Tibial nerve (tissue), 4 donors: ENCODE results near the gene CCDC70. TPM values are rescaled to one million over a fixed set of nuclear protein-coding genes. Genes with fewer than 3 reads are reported as not detected.
A peak's percentile ranks its signal among the peaks of the same experiment; 100 is the strongest.

ENCODE experiments used
- DNase-seq, 2 donors: peaks; one replicate each; pipeline ENCODE4 v3.0.0-alpha.2; 2019; ENCODE audit warnings: low spot score in 2 of 2
- H3K27ac ChIP-seq, 4 donors: fragments of 200-600 bp; sonication (generic) in 3 of 4; one replicate each; pipeline ENCODE4 v1.5.1; 2017 to 2019; ENCODE audit warnings: mild to moderate bottlenecking in 1 of 4
- H3K27me3 ChIP-seq, 2 donors: fragments of 200-600 bp; sonication (generic) in 1 of 2; one replicate each; pipeline versions ENCODE4 v1.5.1 to v1.6.0; 2017 to 2019
- H3K36me3 ChIP-seq, 3 donors: fragments of 200-600 bp; sonication (generic); one replicate each; pipeline ENCODE4 v1.5.1; 2018 to 2019
- H3K4me1 ChIP-seq, 4 donors: fragments of 200-600 bp; sonication (generic) in 3 of 4; one replicate each; pipeline ENCODE4 v1.5.1; 2017 to 2019
- H3K4me3 ChIP-seq, 4 donors: fragments of 200-600 bp; sonication (generic) in 3 of 4; one replicate each; pipeline ENCODE4 v1.5.1; 2017 to 2019; ENCODE audit warnings: mild to moderate bottlenecking in 1 of 4, moderate library complexity in 1 of 4
- H3K9me3 ChIP-seq, 4 donors: fragments of 200-600 bp; sonication (generic) in 3 of 4; one replicate each; pipeline ENCODE4 v1.5.1; 2017 to 2019
- CTCF ChIP-seq, 5 experiments: fragments of 200-600 bp in 3 of 5; fragments of 450-650 bp in 2 of 5; sonication (generic) in 3 of 5; IDR thresholded peaks; one replicate each; pipeline ENCODE4 v1.5.1; 2016 to 2019; ENCODE audit warnings: antibody characterized with exemption in 5 of 5, mild to moderate bottlenecking in 3 of 5, moderate library complexity in 2 of 5
- EP300 ChIP-seq, 2 donors: sonication (generic); formaldehyde crosslinking; IDR thresholded peaks; one replicate each; pipeline ENCODE4 v1.6.1; 2017; ENCODE audit warnings: antibody characterized with exemption in 2 of 2, mild to moderate bottlenecking in 1 of 2
- POLR2A ChIP-seq, 2 donors: fragments of 450-650 bp; IDR thresholded peaks; one replicate each; pipeline ENCODE4 v1.6.1; 2017; ENCODE audit warnings: antibody characterized with exemption in 2 of 2, mild to moderate bottlenecking in 2 of 2, moderate library complexity in 2 of 2
- WGBS, 2 donors: methylation state at CpG; one replicate each; pipeline ENCODE4 v1.1.5; 2018; 5-methylcytosine and 5-hydroxymethylcytosine counted together
- total RNA-seq, 4 donors: library from RNA; depleted of rRNA; stranded (reverse); fragments of >200 nt; gene quantifications; one replicate each; pipeline ENCODE4 v1.1.0, GENCODE V29; 2016

Gene CCDC70
- total RNA-seq: not detected

- WGBS, 2 donors: 90 to 93% methylated on average over 5 of the region's 5 CpGs
- DNase-seq: no peak
Measured at GRCh38 chr13:51861723-51862300, at the start of gene CCDC70. Gene CCDC70 (plus strand): TSS chr13:51861969. CDS start chr13:51865412, 3,443 bp downstream.

GRCh38 chr13:51814071-51814470 is 47.7 kb upstream of the CCDC70 start:
- Histone ChIP-seq H3K4me1 (peaks cover 0 to 15% (median 3%) of the 10 kb centered on the region in 4 donors), H3K27me3 (no peaks in the 10 kb centered on the region), H3K27ac (no peak overlapping the region), H3K9me3 (no peaks in the 10 kb centered on the region), H3K4me3 (no peak overlapping the region), H3K36me3 (no peaks in the 10 kb centered on the region)
- TF ChIP-seq CTCF (IDR thresholded peaks at IDR 0.05) (no peak), EP300 (IDR thresholded peaks at IDR 0.05) (no peak), POLR2A (IDR thresholded peaks at IDR 0.05) (no peak)
- no peak for DNase-seq
- WGBS, 2 donors: 94 to 100% methylated on average over 2 of the region's 2 CpGs

More at GRCh38 chr13:51861723-51862300, at the start of gene CCDC70:
- no peaks in the 10 kb centered on the region for H3K36me3 ChIP-seq
- no peak within 1 kb of the TSS for H3K4me3 ChIP-seq
- no peak for TF ChIP-seq CTCF (IDR thresholded peaks at IDR 0.05)
- TF ChIP-seq EP300 (IDR thresholded peaks at IDR 0.05): no peak
- TF ChIP-seq POLR2A (IDR thresholded peaks at IDR 0.05): no peak
- no peaks in the 10 kb centered on the region for H3K27me3 ChIP-seq
- H3K9me3 ChIP-seq: no peaks in the 10 kb centered on the region
- H3K27ac ChIP-seq: no peak within 1 kb of the TSS
- H3K4me1 ChIP-seq: no peaks in the 10 kb centered on the region

GRCh38 chr13:51814825-51815650 is 46.7 kb upstream of the CCDC70 start:
- TF ChIP-seq CTCF (IDR thresholded peaks at IDR 0.05) (peak; percentile 76 to 87 (median 82)), EP300 (IDR thresholded peaks at IDR 0.05) (no peak)
- DNase-seq: peak; percentile 37 to 74
- Histone ChIP-seq H3K27ac (no peak overlapping the region), H3K4me3 (peak overlapping the region in 3 of 4 donors; percentile 17 to 31 (median 28)), H3K4me1 (peaks cover 0 to 20% (median 3%) of the 10 kb centered on the region in 4 donors), H3K27me3 (no peaks in the 10 kb centered on the region), H3K36me3 (no peaks in the 10 kb centered on the region), H3K9me3 (no peaks in the 10 kb centered on the region)
- WGBS, 2 donors: 24 to 32% methylated on average over 13 of the region's 13 CpGs

- no peak for TF ChIP-seq POLR2A (IDR thresholded peaks at IDR 0.05)
- no peak for TF ChIP-seq CTCF (IDR thresholded peaks at IDR 0.05)
- TF ChIP-seq EP300 (IDR thresholded peaks at IDR 0.05): no peak
- no peak overlapping the region for H3K4me3 ChIP-seq
- no peak for DNase-seq
- peaks cover 0 to 20% (median 3%) of the 10 kb centered on the region in 4 donors for H3K4me1 ChIP-seq
- no peak overlapping the region for H3K27ac ChIP-seq
- H3K27me3 ChIP-seq: no peaks in the 10 kb centered on the region
- 76 to 79% methylated on average over 11 of the region's 11 CpGs for WGBS, 2 donors
- H3K36me3 ChIP-seq: no peaks in the 10 kb centered on the region
- no peaks in the 10 kb centered on the region for H3K9me3 ChIP-seq
Measured at GRCh38 chr13:51815848-51816247, 45.9 kb upstream of the CCDC70 start.
